Measurements from ENCODE around the gene MARCHF6. TPM values are rescaled to one million over a fixed set of nuclear protein-coding genes. Genes with fewer than 3 reads are reported as not detected.

Gene MARCHF6
- total and polyA plus RNA-seq, 2 of the 8 experiments (the other 6 are each of a cell fraction or from before 2014, with no cell fraction given): 93.1 to 118 TPM

GRCh38 chr5:10304932-10305331 lies 48.6 kb upstream of the MARCHF6 start:
- Histone ChIP-seq H4K91ac (replicated peaks; ENCODE audit: insufficient read length, low read length) (no peak overlapping the region), H4K20me1 (replicated peaks in 1 of 2; ENCODE audit: control insufficient read depth in 1 of 2, insufficient read depth in 2 of 2, low read length in 2 of 2) (peaks cover 0 to 6% of the 10 kb centered on the region in 2 experiments), H3K27me3 (replicated peaks in 1 of 4; ENCODE audit: control insufficient read depth in 3 of 4, extremely low read depth in 1 of 4, insufficient read depth in 3 of 4, low read length in 3 of 4) (peaks cover 0 to 2% (median 0%) of the 10 kb centered on the region in 4 experiments; a peak in 1 of 7 replicates), H3K79me1 (ENCODE audit: low read depth, low read length) (no peaks in the 10 kb centered on the region), H3K9ac (replicated peaks in 1 of 4; ENCODE audit: extremely low read depth in 1 of 4, low read depth in 3 of 4, low read length in 3 of 4) (no peak overlapping the region), H3K23me2 (ENCODE audit: low read depth, low read length) (peaks cover 6% of the 10 kb centered on the region), H4K5ac (ENCODE audit: insufficient read length, low read depth, low read length) (no peak overlapping the region), H3K4ac (replicated peaks; ENCODE audit: insufficient read length, low read depth, low read length) (no peak overlapping the region), H2AFZ (ENCODE audit: low read length) (no peak overlapping the region), H3K4me2 (ENCODE audit: insufficient read depth in 1 of 2, low read depth in 2 of 2, low read length in 2 of 2) (no peak overlapping the region), H3K14ac (ENCODE audit: insufficient read length) (no peak overlapping the region), H3K36me3 (ENCODE audit: control insufficient read depth in 2 of 4, insufficient read depth in 4 of 4, low read length in 3 of 4) (no peaks in the 10 kb centered on the region), H2AK5ac (ENCODE audit: low read depth, low read length) (no peak overlapping the region), H3K18ac (ENCODE audit: extremely low read depth, low read length) (no peak overlapping the region), H2BK15ac (ENCODE audit: low read length) (no peak overlapping the region; the same call in 1 of the 2 replicates), H2BK5ac (ENCODE audit: low read depth, low read length) (no peak overlapping the region), H3K9me3 (ENCODE audit: insufficient read depth in 2 of 2, low read depth in 1 of 2, low read length in 1 of 2) (0 out of 4 replicates have a peak, but pooled peaks cover 0 to 5% of the 10 kb centered on the region in 2 experiments), H3K4me1 (replicated peaks in 1 of 4; ENCODE audit: control insufficient read depth in 3 of 4, insufficient read depth in 4 of 4, low read length in 3 of 4) (peaks cover 0 to 6% (median 4%) of the 10 kb centered on the region in 4 experiments; a peak in 5 of 7 replicates), H3K56ac (replicated peaks; ENCODE audit: insufficient read length, low read depth, low read length) (no peak overlapping the region), H2BK12ac (ENCODE audit: low read depth, low read length) (no peak overlapping the region), H4K8ac (ENCODE audit: extremely low read depth, insufficient read depth, low read length) (no peak overlapping the region), H3K23ac (ENCODE audit: insufficient read length) (no peak overlapping the region), H2BK120ac (replicated peaks; ENCODE audit: low read depth, low read length) (no peak overlapping the region), H3K27ac (ENCODE audit: low read depth, low read length) (no peak overlapping the region), H3K4me3 (ENCODE audit: extremely low read depth in 1 of 4, insufficient read depth in 2 of 4, low read depth in 3 of 4, low read length in 4 of 4) (no peak overlapping the region), H3K79me2 (ENCODE audit: control insufficient read depth in 1 of 2, insufficient read depth in 2 of 2, low read length in 2 of 2) (no peaks in the 10 kb centered on the region), H2BK20ac (ENCODE audit: low read length) (no peak overlapping the region)
- DNase-seq (ENCODE audit: low read depth in 1 of 2, low spot score in 2 of 2) (no peak), FAIRE-seq (no peak)
- POLR2A ChIA-PET (ENCODE audit: partially characterized antibody): interaction anchor here (0.8 to 1.2 kb wide), 3 partner anchors 25 to 48 kb away, joined by 3 to 4 read pairs (median 3); partner anchors contain the start of gene MARCHF6
- TF ChIP-seq CTCF (IDR thresholded peaks at IDR 0.05; ENCODE audit: control extremely low read depth in 1 of 3, insufficient read depth in 1 of 3, low read depth in 1 of 3, low read length in 3 of 3) (peak; percentile 10 to 24 (median 16); a peak in 3 of 4 replicates), E2F6 (IDR thresholded peaks at IDR 0.05) (no peak), SIRT6 (IDR thresholded peaks at IDR 0.05; ENCODE audit: low read length) (no peak), CREB1 (IDR thresholded peaks at IDR 0.05) (no peak), USF2 (IDR thresholded peaks at IDR 0.05; ENCODE audit: low read length) (no peak), BACH1 (IDR thresholded peaks at IDR 0.05; ENCODE audit: low read length) (no peak), RAD21 (IDR thresholded peaks at IDR 0.05 in 1 of 2, conservative IDR thresholded peaks at IDR 0.05 in 1 of 2; ENCODE audit: low read depth in 2 of 2, low read length in 2 of 2) (peak in 1 of 2 experiments; percentile 25; a peak in 1 of 4 replicates), EP300 (IDR thresholded peaks at IDR 0.05; ENCODE audit: borderline replicate concordance in 1 of 2, low read depth in 2 of 2, low read length in 2 of 2) (no peak)
- CTCF ChIA-PET (ENCODE audit: partially characterized antibody): interaction anchor here (0.6 to 3.5 kb wide), 10 partner anchors 11 to 123 kb away, joined by 3 to 14 read pairs (median 4); partner anchors contain the start of gene MARCHF6
- 89% methylated on average over 5 of the region's 5 CpGs; no CpG with 5 or more reads in 1 of the 2 experiments for WGBS, 2 experiments (ENCODE audit: extremely low coverage in 1 of 2, insufficient coverage in 1 of 2, insufficient read length in 1 of 2, insufficient replicate concordance in 2 of 2, low coverage in 1 of 2, low lambda C conversion rate in 2 of 2, missing lambda C conversion rate in 1 of 2)

Measured in H1 (cell line).